ENCODE results near the gene PCDH12. TPM values are rescaled to one million over a fixed set of nuclear protein-coding genes. Genes with fewer than 3 reads are reported as not detected.

The PCDH12 gene
- total and polyA plus RNA-seq, 2 of the 8 experiments (the other 6 are each of a cell fraction or from before 2014, with no cell fraction given), result 0.06 to 0.17 TPM

- POLR2A ChIA-PET (ENCODE audit: partially characterized antibody), result interaction anchor here (0.7 kb wide), 1 partner anchor 8 kb away, joined by 4 read pairs; no protein-coding TSS in a partner anchor
- CTCF ChIA-PET (ENCODE audit: partially characterized antibody), result interaction anchor here (0.6 to 20.8 kb wide), 5 partner anchors 7 to 246 kb away, joined by 3 to 324 read pairs (median 4); partner anchors contain the start of gene PCDH12
- H3K23ac ChIP-seq (ENCODE audit: insufficient read length), result no peak overlapping the region
Measured at GRCh38 chr5:141948812-141949211, 9.2 kb downstream of the PCDH12 start.

More at GRCh38 chr5:141948812-141949211, 9.2 kb downstream of the PCDH12 start:
- Histone ChIP-seq H4K91ac (replicated peaks; ENCODE audit: insufficient read length, low read length) (no peak overlapping the region), H3K27ac (ENCODE audit: low read depth, low read length) (no peak overlapping the region), H2BK12ac (ENCODE audit: low read depth, low read length) (no peak overlapping the region), H3K4me2 (ENCODE audit: insufficient read depth in 1 of 2, low read depth in 2 of 2, low read length in 2 of 2) (no peak overlapping the region), H3K27me3 (replicated peaks in 1 of 4; ENCODE audit: control insufficient read depth in 3 of 4, extremely low read depth in 1 of 4, insufficient read depth in 3 of 4, low read length in 3 of 4) (no peaks in the 10 kb centered on the region; a peak in 1 of 7 replicates), H3K18ac (ENCODE audit: extremely low read depth, low read length) (no peak overlapping the region), H3K9me3 (ENCODE audit: insufficient read depth in 2 of 2, low read depth in 1 of 2, low read length in 1 of 2) (no peaks in the 10 kb centered on the region), H2AFZ (ENCODE audit: low read length) (no peak overlapping the region), H3K4me3 (ENCODE audit: extremely low read depth in 1 of 4, insufficient read depth in 2 of 4, low read depth in 3 of 4, low read length in 4 of 4) (no peak overlapping the region), H3K56ac (replicated peaks; ENCODE audit: insufficient read length, low read depth, low read length) (no peak overlapping the region), H4K5ac (ENCODE audit: insufficient read length, low read depth, low read length) (no peak overlapping the region), H2AK5ac (ENCODE audit: low read depth, low read length) (no peak overlapping the region), H3K14ac (ENCODE audit: insufficient read length) (no peak overlapping the region), H2BK5ac (ENCODE audit: low read depth, low read length) (no peak overlapping the region), H3K36me3 (ENCODE audit: control insufficient read depth in 2 of 4, insufficient read depth in 4 of 4, low read length in 3 of 4) (no peaks in the 10 kb centered on the region), H4K20me1 (replicated peaks in 1 of 2; ENCODE audit: control insufficient read depth in 1 of 2, insufficient read depth in 2 of 2, low read length in 2 of 2) (no peaks in the 10 kb centered on the region), H3K4ac (replicated peaks; ENCODE audit: insufficient read length, low read depth, low read length) (no peak overlapping the region), H4K8ac (ENCODE audit: extremely low read depth, insufficient read depth, low read length) (no peak overlapping the region), H2BK20ac (ENCODE audit: low read length) (no peak overlapping the region), H3K4me1 (replicated peaks in 1 of 4; ENCODE audit: control insufficient read depth in 3 of 4, insufficient read depth in 4 of 4, low read length in 3 of 4) (peaks cover 0 to 10% (median 8%) of the 10 kb centered on the region in 4 experiments; a peak in 5 of 7 replicates), H3K23me2 (ENCODE audit: low read depth, low read length) (no peaks in the 10 kb centered on the region), H3K79me1 (ENCODE audit: low read depth, low read length) (no peaks in the 10 kb centered on the region), H3K79me2 (ENCODE audit: control insufficient read depth in 1 of 2, insufficient read depth in 2 of 2, low read length in 2 of 2) (no peaks in the 10 kb centered on the region), H3K9ac (replicated peaks in 1 of 4; ENCODE audit: extremely low read depth in 1 of 4, low read depth in 3 of 4, low read length in 3 of 4) (no peak overlapping the region), H2BK15ac (ENCODE audit: low read length) (no peak overlapping the region), H2BK120ac (replicated peaks; ENCODE audit: low read depth, low read length) (no peak overlapping the region)
- DNase-seq (ENCODE audit: low read depth in 1 of 2, low spot score in 2 of 2) (no peak), FAIRE-seq (no peak)
- no peak for TF ChIP-seq ATF2 (IDR thresholded peaks at IDR 0.05; ENCODE audit: low read length)
- no peak for TF ChIP-seq BCL11A (IDR thresholded peaks at IDR 0.05; ENCODE audit: low read depth in 2 of 2, low read length in 2 of 2)
- TF ChIP-seq TAF1 (IDR thresholded peaks at IDR 0.05; ENCODE audit: low read depth, low read length), result no peak
- TF ChIP-seq PHF8 (conservative IDR thresholded peaks at IDR 0.05; ENCODE audit: low read depth, low read length), result no peak
- WGBS, 2 experiments (ENCODE audit: extremely low coverage in 1 of 2, insufficient coverage in 1 of 2, insufficient read length in 1 of 2, insufficient replicate concordance in 2 of 2, low coverage in 1 of 2, low lambda C conversion rate in 2 of 2, missing lambda C conversion rate in 1 of 2), result 90% methylated on average over 2 of the region's 2 CpGs; no CpG with 5 or more reads in 1 of the 2 experiments
